ENCODE results near the gene ALDH9A1. TPM values are rescaled to one million over a fixed set of nuclear protein-coding genes. Genes with fewer than 3 reads are reported as not detected.

The ALDH9A1 gene
- total and polyA plus RNA-seq, 2 of the 8 experiments (the other 6 are each of a cell fraction or from before 2014, with no cell fraction given), result 57.6 to 63.8 TPM

DNA sequence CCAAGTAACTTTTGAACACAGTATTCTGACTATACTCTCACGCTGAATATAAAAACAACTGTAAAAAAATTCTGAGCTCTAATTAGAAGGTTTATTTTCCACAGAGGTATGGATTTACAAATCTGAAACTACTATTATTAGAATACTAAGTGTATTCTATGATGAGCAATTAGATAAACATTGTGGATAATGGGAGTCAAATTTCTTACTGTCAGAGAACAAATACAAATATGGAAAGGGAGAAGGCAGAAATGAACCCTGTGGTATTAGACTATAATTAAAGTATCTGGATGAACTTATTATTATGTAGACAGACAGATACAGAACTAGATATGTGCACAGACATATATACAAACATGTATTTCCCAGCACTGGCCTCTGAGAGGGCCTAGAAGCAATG lies 22.6 kb downstream of the ALDH9A1 start:
- H3K18ac ChIP-seq (ENCODE audit: extremely low read depth, low read length), result no peak overlapping the region
- no peak for TF ChIP-seq BACH1 (IDR thresholded peaks at IDR 0.05; ENCODE audit: low read length)
- TF ChIP-seq GTF2F1 (IDR thresholded peaks at IDR 0.05; ENCODE audit: borderline replicate concordance, low read depth, low read length), result no peak
- TF ChIP-seq TBP (IDR thresholded peaks at IDR 0.05; ENCODE audit: low read depth, low read length), result no peak
- no peak for TF ChIP-seq RNF2 (IDR thresholded peaks at IDR 0.05; ENCODE audit: borderline replicate concordance, low read depth, low read length, missing control alignments, poor library complexity, severe bottlenecking)
- no peak for TF ChIP-seq ASH2L (IDR thresholded peaks at IDR 0.05; ENCODE audit: low read length)
- TF ChIP-seq SIN3A (conservative IDR thresholded peaks at IDR 0.05 in 1 of 2, IDR thresholded peaks at IDR 0.05 in 1 of 2; ENCODE audit: low read depth in 1 of 2, low read length in 2 of 2), result no peak
- no peak for TF ChIP-seq SP2 (IDR thresholded peaks at IDR 0.05; ENCODE audit: low read length)
- no peak for TF ChIP-seq MAFK (IDR thresholded peaks at IDR 0.05; ENCODE audit: low read depth, low read length)
- no peak for TF ChIP-seq EP300 (IDR thresholded peaks at IDR 0.05; ENCODE audit: borderline replicate concordance in 1 of 2, low read depth in 2 of 2, low read length in 2 of 2)
- TF ChIP-seq, protein P1, sequence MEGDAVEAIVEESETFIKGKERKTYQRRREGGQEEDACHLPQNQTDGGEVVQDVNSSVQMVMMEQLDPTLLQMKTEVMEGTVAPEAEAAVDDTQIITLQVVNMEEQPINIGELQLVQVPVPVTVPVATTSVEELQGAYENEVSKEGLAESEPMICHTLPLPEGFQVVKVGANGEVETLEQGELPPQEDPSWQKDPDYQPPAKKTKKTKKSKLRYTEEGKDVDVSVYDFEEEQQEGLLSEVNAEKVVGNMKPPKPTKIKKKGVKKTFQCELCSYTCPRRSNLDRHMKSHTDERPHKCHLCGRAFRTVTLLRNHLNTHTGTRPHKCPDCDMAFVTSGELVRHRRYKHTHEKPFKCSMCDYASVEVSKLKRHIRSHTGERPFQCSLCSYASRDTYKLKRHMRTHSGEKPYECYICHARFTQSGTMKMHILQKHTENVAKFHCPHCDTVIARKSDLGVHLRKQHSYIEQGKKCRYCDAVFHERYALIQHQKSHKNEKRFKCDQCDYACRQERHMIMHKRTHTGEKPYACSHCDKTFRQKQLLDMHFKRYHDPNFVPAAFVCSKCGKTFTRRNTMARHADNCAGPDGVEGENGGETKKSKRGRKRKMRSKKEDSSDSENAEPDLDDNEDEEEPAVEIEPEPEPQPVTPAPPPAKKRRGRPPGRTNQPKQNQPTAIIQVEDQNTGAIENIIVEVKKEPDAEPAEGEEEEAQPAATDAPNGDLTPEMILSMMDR (IDR thresholded peaks at IDR 0.05; ENCODE audit: control extremely low read depth in 1 of 3, insufficient read depth in 1 of 3, low read depth in 1 of 3, low read length in 3 of 3), result no peak
- no peak for TF ChIP-seq SP1 (IDR thresholded peaks at IDR 0.05; ENCODE audit: low read depth, low read length)
- TF ChIP-seq, protein P2, sequence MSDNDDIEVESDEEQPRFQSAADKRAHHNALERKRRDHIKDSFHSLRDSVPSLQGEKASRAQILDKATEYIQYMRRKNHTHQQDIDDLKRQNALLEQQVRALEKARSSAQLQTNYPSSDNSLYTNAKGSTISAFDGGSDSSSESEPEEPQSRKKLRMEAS (IDR thresholded peaks at IDR 0.05), result no peak

More for the DNA sequence above, 22.6 kb downstream of the ALDH9A1 start:
- Histone ChIP-seq H2BK12ac (ENCODE audit: low read depth, low read length) (no peak overlapping the region), H4K91ac (replicated peaks; ENCODE audit: insufficient read length, low read length) (no peak overlapping the region), H4K20me1 (replicated peaks in 1 of 2; ENCODE audit: control insufficient read depth in 1 of 2, insufficient read depth in 2 of 2, low read length in 2 of 2) (peaks cover 0 to 4% of the 10 kb centered on the region in 2 experiments), H4K5ac (ENCODE audit: insufficient read length, low read depth, low read length) (no peak overlapping the region), H3K14ac (ENCODE audit: insufficient read length) (no peak overlapping the region), H3K9me3 (ENCODE audit: insufficient read depth in 2 of 2, low read depth in 1 of 2, low read length in 1 of 2) (no peaks in the 10 kb centered on the region), H2BK5ac (ENCODE audit: low read depth, low read length) (no peak overlapping the region), H2AK5ac (ENCODE audit: low read depth, low read length) (no peak overlapping the region), H3K23ac (ENCODE audit: insufficient read length) (no peak overlapping the region), H3K23me2 (ENCODE audit: low read depth, low read length) (no peaks in the 10 kb centered on the region), H3K36me3 (ENCODE audit: control insufficient read depth in 2 of 4, insufficient read depth in 4 of 4, low read length in 3 of 4) (peaks cover 5 to 30% (median 18%) of the 10 kb centered on the region in 4 experiments; a peak in 6 of 8 replicates), H4K8ac (ENCODE audit: extremely low read depth, insufficient read depth, low read length) (no peak overlapping the region), H3K56ac (replicated peaks; ENCODE audit: insufficient read length, low read depth, low read length) (no peak overlapping the region), H3K9ac (replicated peaks in 1 of 4; ENCODE audit: extremely low read depth in 1 of 4, low read depth in 3 of 4, low read length in 3 of 4) (no peak overlapping the region), H2AFZ (ENCODE audit: low read length) (no peak overlapping the region), H3K79me1 (ENCODE audit: low read depth, low read length) (no peaks in the 10 kb centered on the region), H3K4me2 (ENCODE audit: insufficient read depth in 1 of 2, low read depth in 2 of 2, low read length in 2 of 2) (no peak overlapping the region), H3K27me3 (replicated peaks in 1 of 4; ENCODE audit: control insufficient read depth in 3 of 4, extremely low read depth in 1 of 4, insufficient read depth in 3 of 4, low read length in 3 of 4) (no peaks in the 10 kb centered on the region), H3K4ac (replicated peaks; ENCODE audit: insufficient read length, low read depth, low read length) (no peak overlapping the region), H2BK120ac (replicated peaks; ENCODE audit: low read depth, low read length) (no peak overlapping the region), H3K79me2 (ENCODE audit: control insufficient read depth in 1 of 2, insufficient read depth in 2 of 2, low read length in 2 of 2) (no peaks in the 10 kb centered on the region), H2BK15ac (ENCODE audit: low read length) (no peak overlapping the region), H2BK20ac (ENCODE audit: low read length) (no peak overlapping the region), H3K27ac (ENCODE audit: low read depth, low read length) (no peak overlapping the region), H3K4me3 (ENCODE audit: extremely low read depth in 1 of 4, insufficient read depth in 2 of 4, low read depth in 3 of 4, low read length in 4 of 4) (no peak overlapping the region), H3K4me1 (replicated peaks in 1 of 4; ENCODE audit: control insufficient read depth in 3 of 4, insufficient read depth in 4 of 4, low read length in 3 of 4) (no peaks in the 10 kb centered on the region)
- 100% methylated on average over 1 of the region's 1 CpG; no CpG with 5 or more reads in 1 of the 2 experiments for WGBS, 2 experiments (ENCODE audit: extremely low coverage in 1 of 2, insufficient coverage in 1 of 2, insufficient read length in 1 of 2, insufficient replicate concordance in 2 of 2, low coverage in 1 of 2, low lambda C conversion rate in 2 of 2, missing lambda C conversion rate in 1 of 2)
- CTCF ChIA-PET (ENCODE audit: partially characterized antibody), result no interaction called here
- no peak for DNase-seq (ENCODE audit: low read depth in 1 of 2, low spot score in 2 of 2)
- POLR2A ChIA-PET (ENCODE audit: partially characterized antibody), result no interaction called here
- no peak for FAIRE-seq

Measured in H1 (cell line).